A549 (cell line): Measurements from ENCODE around the gene HSPA8. TPM values are rescaled to one million over a fixed set of nuclear protein-coding genes. Genes with fewer than 3 reads are reported as not detected.

ENCODE experiments used
- ATAC-seq, 2 experiments: fragments of 200-7000 bp in 1 of 2; fragments of >200 bp in 1 of 2; cut with Nextera tagmentation in 1 of 2; cut with Tn5 transposase in 1 of 2; 3 replicates each; pipeline versions ENCODE4 v1.8.0 to v1.9.1; 2018 to 2020; ENCODE audit warnings: mild to moderate bottlenecking in 1 of 2, moderate library complexity in 1 of 2
- CTCF ChIA-PET: fragments of 300-600 bp; sonication (Branson Sonifier 250); formaldehyde crosslinking; extraction: SDS; loops from one replicate; lab custom pipeline; 2021; ENCODE audit warnings: antibody characterized with exemption, inconsistent platforms; lab: Yijun Ruan, JAX
- POLR2A ChIA-PET: fragments of 350-600 bp; formaldehyde crosslinking; extraction: SDS; loops from one replicate; lab custom pipeline; 2021; ENCODE audit warnings: antibody characterized with exemption, inconsistent platforms; lab: Yijun Ruan, JAX
- DNase-seq, 2 experiments: peaks; one replicate each; pipeline versions ENCODE4 v3.0.0 to v3.0.0-alpha.2; 2011 to 2016; ENCODE audit warnings: low read depth in 1 of 2, low spot score in 1 of 2
- FAIRE-seq: peaks from 2 replicates; lab custom pipeline; 2011; peaks lifted over from hg19 to GRCh38; lab: Jason Lieb, UNC
- H3K27ac ChIP-seq, 2 experiments: fragments of >200 bp; sonication (Bioruptor Twin); formaldehyde crosslinking; 3 replicates each; pipeline ENCODE4 v1.5.1; 2016 to 2017
- H3K4me1 ChIP-seq: fragments of >200 bp; sonication (Bioruptor Twin); formaldehyde crosslinking; 3 replicates; pipeline ENCODE4 v1.6.1; 2016
- H3K4me2 ChIP-seq: fragments of >200 bp; sonication (Bioruptor Twin); formaldehyde crosslinking; 3 replicates; pipeline ENCODE4 v1.6.1; 2016
- H3K4me3 ChIP-seq: fragments of >200 bp; sonication (Bioruptor Twin); formaldehyde crosslinking; 3 replicates; pipeline ENCODE4 v1.5.1; 2016
- H3K9me3 ChIP-seq: fragments of >200 bp; sonication (Bioruptor Twin); formaldehyde crosslinking; 3 replicates; pipeline ENCODE4 v1.6.1; 2016
- BHLHE40 ChIP-seq: IDR thresholded peaks from 2 replicates; pipeline ENCODE4 v1.6.1; 2012; ENCODE audit warnings: low read depth, low read length, inconsistent platforms
- ESRRA ChIP-seq: fragments of 150-350 bp; IDR thresholded peaks from 2 replicates; pipeline ENCODE4 v1.6.1; 2014; ENCODE audit warnings: mild to moderate bottlenecking, low read length, borderline replicate concordance
- HOXB13 ChIP-seq: fragments of 250-450 bp; sonication (Bioruptor Pico); IDR thresholded peaks from 2 replicates; pipeline ENCODE4 v1.5.0; 2020; ENCODE audit warnings: low read depth, mild to moderate bottlenecking, moderate library complexity
- KDM1A ChIP-seq: fragments of 200-600 bp; sonication (generic); IDR thresholded peaks from 2 replicates; pipeline ENCODE4 v1.6.1; 2016; ENCODE audit warnings: low read depth, mild to moderate bottlenecking
- NPAS2 ChIP-seq: fragments of 250-450 bp; sonication (Bioruptor Pico); IDR thresholded peaks from 2 replicates; pipeline ENCODE4 v1.8.0; 2022; ENCODE audit warnings: mild to moderate bottlenecking, moderate library complexity, borderline replicate concordance
- PHF8 ChIP-seq: fragments of 200-600 bp; sonication (generic); IDR thresholded peaks from 2 replicates; pipeline ENCODE4 v1.6.1; 2016; ENCODE audit warnings: low read depth, mild to moderate bottlenecking, antibody characterized with exemption, moderate library complexity, borderline replicate concordance
- RAD21 ChIP-seq, 2 experiments: fragments of >200 bp in 1 of 2; sonication (Bioruptor Twin) in 1 of 2; formaldehyde crosslinking in 1 of 2; IDR thresholded peaks in 1 of 2; conservative IDR thresholded peaks in 1 of 2; 2 replicates in 1 of 2; 3 replicates in 1 of 2; pipeline ENCODE4 v1.6.1; 2012 to 2018; ENCODE audit warnings: inconsistent platforms in 1 of 2
- ZC3H11A ChIP-seq: fragments of 450-650 bp; IDR thresholded peaks from 2 replicates; pipeline ENCODE4 v1.6.1; 2014; ENCODE audit warnings: antibody characterized with exemption, mild to moderate bottlenecking
- ZFP36 ChIP-seq: fragments of 450-650 bp; IDR thresholded peaks from 2 replicates; pipeline ENCODE4 v1.6.1; 2014; ENCODE audit warnings: borderline replicate concordance; ENCODE audit not compliant: partially characterized antibody
- WGBS: methylation state at CpG from one replicate; pipeline ENCODE4 v1.1.6; 2017; ENCODE audit errors: missing lambda C conversion rate; 5-methylcytosine and 5-hydroxymethylcytosine counted together
- polyA plus RNA-seq, 4 experiments: library from polyadenylated mRNA; depleted of rRNA in 3 of 4; stranded (reverse); fragments of >200 nt; fragmentation: RNase III in 1 of 4; extraction: RNeasy Plus Mini Kit Qiagen cat#74134 plus additional on column Dnase treatment in 1 of 4; gene quantifications; 2 replicates in 3 of 4; 3 replicates in 1 of 4; pipeline ENCODE4 v1.2.3, GENCODE V29; 2011 to 2017
- TF ChIP-seq, protein P1 (sequence below): fragments of >200 bp; sonication (Bioruptor Twin); formaldehyde crosslinking; IDR thresholded peaks from 2 replicates; pipeline ENCODE4 v1.6.1; 2016
- TF ChIP-seq, protein P2 (sequence below): fragments of 250-450 bp; sonication (Bioruptor Pico); IDR thresholded peaks from 2 replicates; pipeline ENCODE4 v1.5.0; 2020; ENCODE audit warnings: low read depth, mild to moderate bottlenecking, moderate library complexity
- TF ChIP-seq, protein P3 (sequence below): fragments of >200 bp; sonication (Bioruptor Twin); formaldehyde crosslinking; IDR thresholded peaks from 3 replicates; pipeline ENCODE4 v1.6.1; 2016

The HSPA8 gene
- polyA plus RNA-seq, 2 of the 4 experiments (the other 2 are of a cell fraction), result 1,869 to 2,091 TPM

DNA sequence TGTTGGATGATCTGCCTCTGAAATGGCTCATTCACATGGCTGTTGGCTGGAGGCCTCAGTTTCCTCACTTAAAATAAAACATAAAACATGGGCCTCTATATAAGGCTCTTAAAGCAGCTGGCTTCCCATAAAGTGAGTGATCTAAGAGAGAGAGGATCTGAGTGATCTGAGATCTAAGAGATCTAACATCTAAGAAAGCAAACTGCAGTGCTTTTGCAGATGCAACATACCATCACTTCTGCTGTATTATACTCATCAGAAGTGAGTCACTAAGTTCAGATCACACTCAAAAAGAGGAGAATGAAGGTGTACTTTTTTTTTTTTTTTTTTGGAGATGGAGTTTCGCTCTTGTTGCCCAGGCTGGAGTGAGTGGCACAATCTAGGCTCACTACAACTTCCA, 18.1 kb upstream of the HSPA8 start:
- FAIRE-seq, result no peak
- no peak overlapping the region for H3K27ac ChIP-seq
- TF ChIP-seq ZC3H11A (no peak), NPAS2 (CRISPR knock-in tag) (no peak)
- TF ChIP-seq, all 56 proteins: peak for 0
- Histone ChIP-seq H3K4me2 (no peak overlapping the region), H3K9me3 (no peaks in the 10 kb centered on the region), H3K4me1 (peaks cover 14% of the 10 kb centered on the region; the same call in 2 of the 3 replicates), H3K4me3 (no peak overlapping the region)
- no peak for DNase-seq
- WGBS, result 87% methylated on average over 1 of the region's 1 CpG
- CTCF ChIA-PET, result interaction anchor here (0.6 to 1.0 kb wide), 2 partner anchors 158 to 181 kb away, joined by 3 to 4 read pairs; no protein-coding TSS in a partner anchor
- ATAC-seq, result no peak
- POLR2A ChIA-PET, result no interaction called here

DNA sequence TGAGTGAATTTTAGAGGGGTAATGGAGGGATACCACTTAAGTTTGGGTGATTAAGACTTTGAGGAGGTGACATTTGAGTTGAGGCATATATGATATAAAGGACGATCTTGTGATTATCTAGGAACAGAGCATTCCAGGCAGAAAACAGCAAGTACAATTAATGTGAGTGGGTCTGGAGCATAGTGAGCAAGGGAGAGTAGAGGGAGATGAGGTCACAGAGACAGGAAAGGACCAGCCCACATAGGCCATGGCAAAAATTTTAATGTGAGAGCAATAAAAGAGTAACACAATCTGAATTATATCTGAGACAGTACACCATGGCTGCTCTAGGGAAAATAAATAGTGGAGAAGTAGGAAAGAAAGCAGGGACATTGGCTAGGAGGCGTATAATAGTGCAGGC, 14.5 kb upstream of the HSPA8 start:
- no peaks in the 10 kb centered on the region for H3K4me1 ChIP-seq

DNA sequence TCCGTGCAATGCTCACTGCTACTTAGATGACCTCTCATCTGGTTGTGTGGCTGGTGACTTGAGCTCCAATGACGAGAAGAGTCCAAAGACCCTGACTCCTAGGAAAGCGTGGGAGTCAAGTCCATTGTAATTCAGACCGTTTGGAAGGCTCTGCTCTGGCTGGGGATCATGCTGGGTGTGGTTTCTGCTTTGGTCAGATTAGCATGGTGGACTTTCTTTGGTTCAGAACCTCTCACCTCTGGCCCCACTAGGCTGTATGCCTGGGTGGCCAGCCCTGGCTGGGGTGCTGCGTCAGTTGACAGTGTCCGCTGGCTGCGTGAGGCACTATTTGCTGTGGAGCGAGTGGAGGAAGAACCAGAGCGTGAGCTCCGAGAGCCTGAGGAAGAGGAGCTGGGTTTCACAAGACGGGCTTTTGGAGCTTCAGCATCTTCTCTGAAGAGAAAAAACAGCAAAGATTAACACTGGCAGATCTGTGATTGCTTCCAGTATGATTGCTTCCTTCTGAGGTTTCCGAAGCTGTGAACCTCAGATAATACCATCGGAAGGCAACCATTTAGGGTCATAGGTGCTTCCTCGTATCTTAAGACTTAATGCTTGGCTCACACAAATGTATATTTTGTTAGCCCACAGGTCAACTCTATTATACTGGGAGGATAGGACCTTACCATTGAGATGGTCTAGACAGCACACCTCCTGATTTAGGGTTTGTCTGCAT, 11.6 kb upstream of the HSPA8 start:
- WGBS, result 90% methylated on average over 14 of the region's 14 CpGs
- Histone ChIP-seq H3K4me1 (no peaks in the 10 kb centered on the region), H3K9me3 (no peaks in the 10 kb centered on the region), H3K4me2 (no peak overlapping the region), H3K4me3 (no peak overlapping the region), H3K27ac (no peak overlapping the region)
- POLR2A ChIA-PET, result no interaction called here
- FAIRE-seq (no peak), DNase-seq (no peak), ATAC-seq (no peak)
- TF ChIP-seq, protein P1, sequence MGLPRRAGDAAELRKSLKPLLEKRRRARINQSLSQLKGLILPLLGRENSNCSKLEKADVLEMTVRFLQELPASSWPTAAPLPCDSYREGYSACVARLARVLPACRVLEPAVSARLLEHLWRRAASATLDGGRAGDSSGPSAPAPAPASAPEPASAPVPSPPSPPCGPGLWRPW, result no peak
- no peak for TF ChIP-seq KDM1A
- CTCF ChIA-PET, result no interaction called here

More for the DNA sequence above, 14.5 kb upstream of the HSPA8 start:
- Histone ChIP-seq H3K9me3 (no peaks in the 10 kb centered on the region), H3K4me3 (no peak overlapping the region), H3K27ac (no peak overlapping the region), H3K4me2 (no peak overlapping the region)
- 90% methylated on average over 2 of the region's 2 CpGs for WGBS
- TF ChIP-seq KDM1A (no peak), ZFP36 (no peak), PHF8 (no peak), RAD21 (conservative IDR thresholded peaks at IDR 0.05 in 1 of 2, IDR thresholded peaks at IDR 0.05 in 1 of 2) (no peak)
- DNase-seq, result no peak
- CTCF ChIA-PET, result no interaction called here
- POLR2A ChIA-PET, result no interaction called here
- no peak for ATAC-seq
- no peak for FAIRE-seq

DNA sequence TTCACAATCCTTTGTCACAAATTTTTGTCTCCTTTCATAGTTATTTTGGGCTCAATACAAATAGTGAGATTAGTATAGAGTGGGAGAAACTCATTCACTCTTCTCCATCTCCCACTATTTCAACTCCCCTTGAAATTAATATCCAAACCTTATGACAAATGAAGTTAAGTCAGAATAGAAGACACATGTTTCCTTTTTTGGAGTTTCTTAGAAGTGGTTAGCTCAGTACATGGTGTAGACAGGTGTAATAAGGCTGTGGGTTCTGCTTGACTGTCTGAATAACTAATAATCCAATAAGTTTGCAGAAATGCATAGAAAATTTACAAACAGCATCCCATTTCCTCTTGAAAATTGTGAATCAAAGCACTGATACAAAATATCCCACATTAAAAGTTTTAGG, 10.8 kb upstream of the HSPA8 start:
- POLR2A ChIA-PET, result no interaction called here

More for the DNA sequence above, 10.8 kb upstream of the HSPA8 start:
- CTCF ChIA-PET, result interaction anchor here (1.3 kb wide), 1 partner anchor 174 kb away, joined by 3 read pairs; no protein-coding TSS in a partner anchor
- DNase-seq (no peak), FAIRE-seq (no peak), ATAC-seq (no peak)
- Histone ChIP-seq H3K4me3 (no peak overlapping the region), H3K9me3 (no peaks in the 10 kb centered on the region), H3K4me2 (no peak overlapping the region), H3K27ac (no peak overlapping the region), H3K4me1 (no peaks in the 10 kb centered on the region)
- TF ChIP-seq, protein P1, result no peak
- TF ChIP-seq, protein P2, sequence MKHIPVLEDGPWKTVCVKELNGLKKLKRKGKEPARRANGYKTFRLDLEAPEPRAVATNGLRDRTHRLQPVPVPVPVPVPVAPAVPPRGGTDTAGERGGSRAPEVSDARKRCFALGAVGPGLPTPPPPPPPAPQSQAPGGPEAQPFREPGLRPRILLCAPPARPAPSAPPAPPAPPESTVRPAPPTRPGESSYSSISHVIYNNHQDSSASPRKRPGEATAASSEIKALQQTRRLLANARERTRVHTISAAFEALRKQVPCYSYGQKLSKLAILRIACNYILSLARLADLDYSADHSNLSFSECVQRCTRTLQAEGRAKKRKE (CRISPR knock-in tag), result no peak
- no peak for TF ChIP-seq ESRRA
- TF ChIP-seq BHLHE40, result no peak
- no peak for TF ChIP-seq RAD21 (conservative IDR thresholded peaks at IDR 0.05 in 1 of 2, IDR thresholded peaks at IDR 0.05 in 1 of 2)
- no peak for TF ChIP-seq HOXB13
- TF ChIP-seq, protein P3, sequence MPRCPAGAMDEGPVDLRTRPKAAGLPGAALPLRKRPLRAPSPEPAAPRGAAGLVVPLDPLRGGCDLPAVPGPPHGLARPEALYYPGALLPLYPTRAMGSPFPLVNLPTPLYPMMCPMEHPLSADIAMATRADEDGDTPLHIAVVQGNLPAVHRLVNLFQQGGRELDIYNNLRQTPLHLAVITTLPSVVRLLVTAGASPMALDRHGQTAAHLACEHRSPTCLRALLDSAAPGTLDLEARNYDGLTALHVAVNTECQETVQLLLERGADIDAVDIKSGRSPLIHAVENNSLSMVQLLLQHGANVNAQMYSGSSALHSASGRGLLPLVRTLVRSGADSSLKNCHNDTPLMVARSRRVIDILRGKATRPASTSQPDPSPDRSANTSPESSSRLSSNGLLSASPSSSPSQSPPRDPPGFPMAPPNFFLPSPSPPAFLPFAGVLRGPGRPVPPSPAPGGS, result no peak
